ENCODE measurements around the gene MRGPRX1.

DNA sequence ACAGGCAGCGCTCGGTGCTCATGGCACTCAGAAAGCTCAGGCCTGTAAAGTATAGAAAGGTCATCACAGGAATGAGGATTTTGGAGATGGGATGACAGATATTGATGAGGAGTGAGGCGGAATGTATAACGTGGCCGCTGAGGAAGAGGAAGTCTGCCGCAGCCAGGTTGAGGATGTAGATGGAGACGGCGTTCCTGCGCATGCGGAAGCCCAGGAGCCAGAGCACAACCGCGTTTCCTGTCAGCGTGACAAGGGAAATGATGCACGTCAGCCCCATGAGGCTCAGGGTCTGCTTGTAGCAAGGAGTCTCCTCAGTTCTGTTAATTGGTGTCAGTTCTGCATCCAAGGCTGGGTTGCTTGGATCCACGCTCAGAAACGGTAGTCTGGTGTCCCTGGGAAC lies 33.1 kb upstream of the MRGPRX1 start:
- TF ChIP-seq, protein P1, sequence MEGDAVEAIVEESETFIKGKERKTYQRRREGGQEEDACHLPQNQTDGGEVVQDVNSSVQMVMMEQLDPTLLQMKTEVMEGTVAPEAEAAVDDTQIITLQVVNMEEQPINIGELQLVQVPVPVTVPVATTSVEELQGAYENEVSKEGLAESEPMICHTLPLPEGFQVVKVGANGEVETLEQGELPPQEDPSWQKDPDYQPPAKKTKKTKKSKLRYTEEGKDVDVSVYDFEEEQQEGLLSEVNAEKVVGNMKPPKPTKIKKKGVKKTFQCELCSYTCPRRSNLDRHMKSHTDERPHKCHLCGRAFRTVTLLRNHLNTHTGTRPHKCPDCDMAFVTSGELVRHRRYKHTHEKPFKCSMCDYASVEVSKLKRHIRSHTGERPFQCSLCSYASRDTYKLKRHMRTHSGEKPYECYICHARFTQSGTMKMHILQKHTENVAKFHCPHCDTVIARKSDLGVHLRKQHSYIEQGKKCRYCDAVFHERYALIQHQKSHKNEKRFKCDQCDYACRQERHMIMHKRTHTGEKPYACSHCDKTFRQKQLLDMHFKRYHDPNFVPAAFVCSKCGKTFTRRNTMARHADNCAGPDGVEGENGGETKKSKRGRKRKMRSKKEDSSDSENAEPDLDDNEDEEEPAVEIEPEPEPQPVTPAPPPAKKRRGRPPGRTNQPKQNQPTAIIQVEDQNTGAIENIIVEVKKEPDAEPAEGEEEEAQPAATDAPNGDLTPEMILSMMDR (IDR thresholded peaks at IDR 0.05): no peak
- no peak for TF ChIP-seq POLR2A (IDR thresholded peaks at IDR 0.05)
